WI38 (cell line): ENCODE measurements around the gene OVCH1.
"Not testable (repeated sequence)": the region's sequence is repeated elsewhere in the genome, so short reads cannot be mapped to it uniquely, and the experiment has no call there.

Source experiments
- H3K4me3 ChIP-seq: 2 replicates; pipeline ENCODE4 v1.5.1; 2011; ENCODE audit warnings: low read depth, mild to moderate bottlenecking, control low read depth, low read length
- TF ChIP-seq, protein P1 (sequence below): IDR thresholded peaks from 2 replicates; pipeline ENCODE4 v1.5.1; 2012; ENCODE audit warnings: low read depth, mild to moderate bottlenecking, control low read depth, low read length

The OVCH1 gene

GRCh38 chr12:29398495-29398894, 99.0 kb downstream of the OVCH1 start:
- no peak overlapping the region for H3K4me3 ChIP-seq
- TF ChIP-seq, protein P1, sequence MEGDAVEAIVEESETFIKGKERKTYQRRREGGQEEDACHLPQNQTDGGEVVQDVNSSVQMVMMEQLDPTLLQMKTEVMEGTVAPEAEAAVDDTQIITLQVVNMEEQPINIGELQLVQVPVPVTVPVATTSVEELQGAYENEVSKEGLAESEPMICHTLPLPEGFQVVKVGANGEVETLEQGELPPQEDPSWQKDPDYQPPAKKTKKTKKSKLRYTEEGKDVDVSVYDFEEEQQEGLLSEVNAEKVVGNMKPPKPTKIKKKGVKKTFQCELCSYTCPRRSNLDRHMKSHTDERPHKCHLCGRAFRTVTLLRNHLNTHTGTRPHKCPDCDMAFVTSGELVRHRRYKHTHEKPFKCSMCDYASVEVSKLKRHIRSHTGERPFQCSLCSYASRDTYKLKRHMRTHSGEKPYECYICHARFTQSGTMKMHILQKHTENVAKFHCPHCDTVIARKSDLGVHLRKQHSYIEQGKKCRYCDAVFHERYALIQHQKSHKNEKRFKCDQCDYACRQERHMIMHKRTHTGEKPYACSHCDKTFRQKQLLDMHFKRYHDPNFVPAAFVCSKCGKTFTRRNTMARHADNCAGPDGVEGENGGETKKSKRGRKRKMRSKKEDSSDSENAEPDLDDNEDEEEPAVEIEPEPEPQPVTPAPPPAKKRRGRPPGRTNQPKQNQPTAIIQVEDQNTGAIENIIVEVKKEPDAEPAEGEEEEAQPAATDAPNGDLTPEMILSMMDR: no peak

GRCh38 chr12:29396774-29397173, 100.7 kb downstream of the OVCH1 start:
- no peak overlapping the region for H3K4me3 ChIP-seq
- TF ChIP-seq, protein P1: no peak

GRCh38 chr12:29395356-29395755, 102.1 kb downstream of the OVCH1 start:
- no peak overlapping the region for H3K4me3 ChIP-seq
- TF ChIP-seq, protein P1: no peak

DNA sequence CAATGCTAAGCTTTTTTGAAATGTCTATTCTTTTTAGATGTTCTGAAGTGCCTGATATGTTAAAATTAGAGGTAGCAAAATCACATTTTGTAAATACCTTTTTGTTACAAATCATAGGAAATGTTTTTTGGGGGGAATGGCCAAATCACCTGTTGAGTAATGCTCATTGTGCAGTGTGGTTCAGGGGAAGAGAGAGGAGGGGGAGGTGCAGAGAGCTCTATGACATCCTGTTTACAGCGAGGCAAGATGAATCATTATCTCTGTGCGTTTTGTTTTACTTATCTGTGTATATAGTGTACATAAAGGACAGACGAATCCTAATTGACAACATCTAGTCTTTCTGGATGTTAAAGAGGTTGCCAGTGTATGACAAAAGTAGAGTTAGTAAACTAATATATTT, 107.1 kb downstream of the OVCH1 start:
- H3K4me3 ChIP-seq: not testable (repeated sequence)

- TF ChIP-seq, protein P1: no peak
- no peak overlapping the region for H3K4me3 ChIP-seq
Measured at GRCh38 chr12:29389295-29389919, 108.1 kb downstream of the OVCH1 start.

DNA sequence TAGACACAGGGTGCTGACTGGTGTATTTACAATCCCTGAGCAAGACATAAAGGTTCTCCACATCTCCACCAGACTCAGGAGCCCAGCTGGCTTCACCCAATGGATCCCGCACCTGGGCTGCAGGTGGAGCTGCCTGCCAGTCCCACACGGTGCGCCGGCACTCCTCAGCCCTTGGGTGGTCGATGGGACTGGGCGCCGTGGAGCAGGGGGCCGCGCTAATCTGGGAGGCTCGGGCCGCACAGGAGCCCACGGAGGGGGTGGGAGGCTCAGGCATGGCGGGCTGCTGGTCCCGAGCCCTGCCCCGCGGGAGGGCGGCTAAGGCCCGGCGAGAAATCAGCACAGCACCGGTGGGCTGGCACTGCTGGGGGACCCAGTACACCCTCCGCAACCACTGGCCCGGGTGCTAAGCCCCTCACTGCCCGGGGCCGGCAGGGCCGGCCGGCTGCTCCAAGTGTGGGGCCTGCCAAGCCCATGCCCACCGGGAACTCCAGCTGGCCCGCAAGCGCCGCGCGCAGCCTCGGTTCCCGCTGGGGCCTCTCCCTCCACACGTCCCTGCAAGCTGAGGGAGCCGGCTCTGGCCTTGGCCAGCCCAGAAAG, 111.3 kb downstream of the OVCH1 start:
- H3K4me3 ChIP-seq: not testable (repeated sequence)

GRCh38 chr12:29385194-29385593, 112.3 kb downstream of the OVCH1 start:
- not testable (repeated sequence) for H3K4me3 ChIP-seq

DNA sequence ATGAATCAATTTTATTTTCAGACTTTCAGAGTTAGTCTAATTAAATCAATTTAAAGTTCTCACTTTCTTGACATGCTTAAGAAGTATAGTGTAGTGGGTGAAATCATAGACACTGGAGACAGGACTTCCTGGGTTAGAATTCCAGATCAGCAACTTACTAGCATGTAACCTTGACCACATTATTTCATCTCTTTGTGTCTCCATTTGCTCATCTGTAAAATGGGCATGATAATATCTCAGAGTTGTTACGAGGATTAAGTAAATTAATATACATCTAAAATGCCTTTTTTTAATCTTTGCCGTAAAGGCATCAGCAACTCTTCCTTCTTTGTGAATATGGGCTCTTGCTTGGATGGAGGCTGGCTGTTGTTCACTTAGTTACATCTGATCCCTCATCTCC, 115.2 kb downstream of the OVCH1 start:
- TF ChIP-seq, protein P1: no peak
- H3K4me3 ChIP-seq: no peak overlapping the region
